ENCODE results near the gene KIF5C.

Gene KIF5C

GRCh38 chr2:149057401-149057800, 182.4 kb downstream of the KIF5C start:
- DNase-seq = no peak

- DNase-seq = peak; percentile 53
These were observed 183.9 kb downstream of the KIF5C start for GRCh38 chr2:149058936-149059335.

GRCh38 chr2:149059822-149060221, 184.8 kb downstream of the KIF5C start:
- DNase-seq = no peak

DNA sequence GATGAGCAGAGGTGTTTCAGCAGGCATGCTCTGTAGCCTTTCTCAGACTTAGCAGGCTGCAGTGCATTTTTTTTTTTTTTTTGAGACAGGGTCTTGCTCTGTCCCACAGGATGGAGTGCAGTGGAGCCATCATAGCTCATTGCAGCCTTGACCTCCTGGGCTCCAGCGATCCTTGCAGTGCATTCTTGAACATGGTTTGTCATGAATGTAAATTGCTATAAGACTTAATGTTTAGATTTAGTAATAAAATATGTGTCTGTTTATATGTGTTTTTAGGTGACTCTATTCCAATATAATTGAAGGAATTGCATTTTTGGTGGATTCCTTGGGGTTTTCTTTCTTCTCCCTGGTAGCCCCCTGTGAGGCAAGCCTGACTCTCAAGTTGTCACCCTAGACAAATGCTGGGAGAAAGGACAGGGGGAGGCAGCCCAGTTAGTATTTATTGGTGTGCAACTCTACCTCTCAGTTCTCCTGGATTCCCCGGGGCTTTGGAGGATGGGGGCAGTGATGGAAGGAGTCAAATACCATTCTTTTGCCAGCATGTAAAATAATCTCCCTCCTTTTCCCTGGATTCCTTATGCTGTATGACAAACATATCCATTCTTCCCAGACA, 186.2 kb downstream of the KIF5C start:
- DNase-seq = peak; percentile 2

DNA sequence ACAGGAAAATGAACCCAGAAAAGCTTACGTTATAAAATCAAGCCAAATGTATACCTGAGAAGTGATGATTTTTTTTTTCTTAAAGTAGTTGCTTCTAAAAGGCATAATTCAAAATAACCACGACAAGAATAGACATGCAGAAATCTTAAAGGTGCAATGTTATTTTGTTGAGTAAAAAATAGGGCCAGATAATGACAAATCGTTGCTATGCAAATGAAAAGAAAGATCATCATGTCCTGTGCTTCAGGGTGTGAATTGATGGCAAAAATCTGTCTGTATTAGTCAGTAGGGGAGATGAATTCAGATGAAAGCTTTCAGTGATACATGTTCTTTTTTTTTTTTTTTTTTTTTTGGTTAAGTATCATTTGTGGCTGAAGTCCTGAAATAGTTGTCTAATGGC, 187.5 kb downstream of the KIF5C start:
- no peak for DNase-seq

GRCh38 chr2:149063177-149063576, 188.2 kb downstream of the KIF5C start:
- peak; percentile 83 for DNase-seq

DNA sequence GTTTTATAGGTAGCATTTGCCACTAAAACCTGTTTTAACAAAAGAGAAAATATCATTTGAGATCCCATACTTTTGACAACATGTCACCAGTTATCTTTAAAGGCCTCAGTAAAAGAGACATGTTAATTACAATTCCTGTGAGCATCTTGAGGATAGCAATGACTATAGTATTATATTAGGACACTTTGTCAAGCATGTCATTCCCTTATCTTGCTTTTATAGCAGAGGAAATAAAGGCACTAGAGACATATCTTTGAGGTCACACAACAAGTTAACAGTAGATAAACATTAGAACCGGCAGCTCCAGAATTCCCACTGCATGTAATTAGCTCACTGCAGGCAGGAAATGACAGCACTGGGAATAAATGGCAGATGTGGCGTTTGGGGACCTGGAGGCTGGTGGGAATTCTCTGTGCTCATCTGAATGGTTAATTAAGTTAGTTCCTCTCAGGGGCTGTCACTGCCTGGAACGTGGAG, 189.4 kb downstream of the KIF5C start:
- DNase-seq = peak; percentile 66

DNA sequence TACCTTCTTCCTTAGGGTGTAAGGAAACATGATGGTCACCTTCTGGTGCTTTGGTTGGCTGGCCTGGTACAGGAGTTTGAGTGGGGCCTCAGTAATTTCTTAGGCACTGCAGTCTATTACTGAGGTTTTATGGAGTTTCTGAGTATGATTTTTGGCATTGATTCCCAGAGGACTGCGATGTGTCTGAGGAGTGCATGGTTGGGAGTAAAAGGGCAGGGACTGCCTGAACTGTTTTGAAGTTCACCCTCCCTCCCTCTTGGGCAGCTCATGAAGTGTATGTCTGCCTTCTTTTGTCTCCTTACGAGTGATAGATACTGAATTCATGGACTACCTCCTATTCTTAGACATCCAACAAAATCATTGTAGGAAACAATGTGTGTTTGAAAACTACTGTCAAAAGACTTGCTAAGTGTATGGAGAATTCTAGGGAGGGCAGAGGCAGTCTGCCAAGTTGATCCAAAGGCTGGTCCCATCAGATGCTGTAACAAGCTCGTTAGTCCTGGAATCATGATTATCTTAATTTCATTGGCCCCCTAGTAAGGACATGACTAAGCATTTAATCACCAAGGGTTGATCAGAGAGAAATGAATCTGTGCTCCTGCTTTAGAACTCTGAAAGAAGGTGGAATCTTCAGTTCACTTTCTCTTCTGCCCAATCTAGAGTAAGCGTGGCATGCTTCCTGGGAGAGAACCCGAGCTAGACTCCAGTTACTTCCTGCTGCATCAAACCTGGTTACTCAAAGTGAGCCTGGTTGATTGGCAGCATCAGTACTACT, 190.0 kb downstream of the KIF5C start:
- DNase-seq = peak; percentile 3

DNA sequence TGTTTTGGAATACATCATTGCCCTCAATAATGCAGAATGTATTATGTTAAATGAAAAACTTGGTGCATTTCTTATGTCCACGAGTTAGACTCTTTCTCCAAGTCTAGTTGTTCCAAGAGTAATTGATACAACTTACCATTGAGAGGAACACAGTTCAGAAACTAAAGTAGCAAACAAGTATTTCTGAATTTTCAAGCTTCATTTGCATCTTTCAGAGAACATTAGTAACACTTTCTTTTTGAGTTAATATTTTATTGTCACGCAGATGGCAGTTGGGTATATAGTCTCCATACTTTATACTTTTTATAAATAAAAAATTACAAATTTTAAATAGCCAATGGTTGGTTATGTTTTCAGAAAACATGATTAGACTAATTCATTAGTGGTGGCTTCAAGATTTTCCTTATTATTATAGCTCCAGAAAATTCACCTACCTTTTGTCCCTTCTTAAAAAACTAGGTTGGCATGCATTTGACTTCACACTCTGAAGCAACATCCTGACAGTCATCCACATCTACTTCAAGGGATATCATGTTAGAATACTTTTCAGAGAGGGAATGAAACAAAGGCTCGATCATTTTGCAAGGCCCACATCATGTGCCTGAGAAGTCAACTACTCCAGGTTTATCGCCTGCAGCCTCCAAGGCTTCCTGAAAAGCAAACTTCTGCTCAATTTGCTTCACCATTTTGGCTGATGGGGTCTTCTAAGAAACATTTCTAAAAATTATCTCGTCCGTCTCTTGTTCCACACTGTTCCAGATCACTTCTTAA, 193.4 kb downstream of the KIF5C start:
- no peak for DNase-seq

- DNase-seq = no peak
These were observed 194.2 kb downstream of the KIF5C start for GRCh38 chr2:149068996-149069888.

- DNase-seq = peak; percentile 86
These were observed 195.8 kb downstream of the KIF5C start for GRCh38 chr2:149070681-149071320.

- no peak for DNase-seq
These were observed 200.1 kb downstream of the KIF5C start for GRCh38 chr2:149075105-149075504.

GRCh38 chr2:149075853-149076252, 200.8 kb downstream of the KIF5C start:
- DNase-seq = no peak
